HEK293 (cell line): ENCODE data around the gene GATAD2A.

ENCODE experiments used
- CTCF ChIP-seq: fragments of 450-650 bp; formaldehyde crosslinking; IDR thresholded peaks from 2 replicates; pipeline ENCODE4 v1.5.1; 2016; ENCODE audit warnings: missing biosample characterization, missing genetic modification characterization
- FEZF1 ChIP-seq: fragments of 450-650 bp; formaldehyde crosslinking; IDR thresholded peaks from 2 replicates; pipeline ENCODE4 v1.5.1; 2016; ENCODE audit warnings: missing biosample characterization, missing genetic modification characterization
- GLI2 ChIP-seq: fragments of 450-650 bp; formaldehyde crosslinking; IDR thresholded peaks from 2 replicates; pipeline ENCODE4; 2017; ENCODE audit warnings: missing biosample characterization, missing genetic modification characterization, low read depth, borderline replicate concordance
- KLF10 ChIP-seq: fragments of 450-650 bp; IDR thresholded peaks from 2 replicates; pipeline ENCODE4 v1.5.1; 2018; ENCODE audit warnings: missing biosample characterization, mild to moderate bottlenecking, missing genetic modification characterization
- MYNN ChIP-seq: fragments of 450-650 bp; formaldehyde crosslinking; IDR thresholded peaks from 2 replicates; pipeline ENCODE4 v1.5.1; 2016; ENCODE audit warnings: missing biosample characterization, missing genetic modification characterization, borderline replicate concordance
- PBX3 ChIP-seq: sonication (generic); formaldehyde crosslinking; IDR thresholded peaks from 2 replicates; pipeline ENCODE4 v1.8.1; 2022; ENCODE audit warnings: mild to moderate bottlenecking, moderate library complexity, missing genetic modification reagents
- REST ChIP-seq: fragments of 450-650 bp; formaldehyde crosslinking; IDR thresholded peaks from 2 replicates; pipeline ENCODE4 v1.5.1; 2016; ENCODE audit warnings: missing biosample characterization, missing genetic modification characterization
- SALL2 ChIP-seq: fragments of 450-650 bp; formaldehyde crosslinking; IDR thresholded peaks from 2 replicates; pipeline ENCODE4 v1.5.0; 2017; ENCODE audit warnings: missing biosample characterization, mild to moderate bottlenecking, missing genetic modification characterization, borderline replicate concordance
- SP7 ChIP-seq: fragments of 450-650 bp; formaldehyde crosslinking; IDR thresholded peaks from 2 replicates; pipeline ENCODE4 v1.5.1; 2016; ENCODE audit warnings: missing biosample characterization, missing genetic modification characterization
- ZBTB21 ChIP-seq: fragments of 450-650 bp; formaldehyde crosslinking; IDR thresholded peaks from 2 replicates; pipeline ENCODE4 v1.5.1; 2017; ENCODE audit warnings: missing biosample characterization, missing genetic modification characterization
- ZBTB49 ChIP-seq: fragments of 450-650 bp; formaldehyde crosslinking; IDR thresholded peaks from 2 replicates; pipeline ENCODE4 v1.5.1; 2016; ENCODE audit warnings: missing biosample characterization, missing genetic modification characterization, low read depth

- TF ChIP-seq CTCF, result no peak
- no peak for TF ChIP-seq KLF10 (tag by site-specific recombination)
- no peak for TF ChIP-seq GLI2
- no peak for TF ChIP-seq PBX3 (CRISPR knock-in tag)
- TF ChIP-seq REST (tag by site-specific recombination), result no peak
- no peak for TF ChIP-seq SP7 (tag by site-specific recombination)
- TF ChIP-seq FEZF1 (tag by site-specific recombination), result no peak
- TF ChIP-seq MYNN (tag by site-specific recombination), result no peak
- no peak for TF ChIP-seq SALL2 (tag by site-specific recombination)
- no peak for TF ChIP-seq ZBTB21
- no peak for TF ChIP-seq ZBTB49 (tag by site-specific recombination)
These were observed 54.3 kb downstream of the GATAD2A start for GRCh38 chr19:19459707-19460251.
